ENCODE data around the gene COL27A1.

- no peak for TF ChIP-seq EZH2 (IDR thresholded peaks at IDR 0.05; ENCODE audit: borderline replicate concordance, low read length)
- no peak for TF ChIP-seq CTCF (IDR thresholded peaks at IDR 0.05; ENCODE audit: low read length)
Measured at GRCh38 chr9:114273461-114273881, 118.1 kb downstream of the COL27A1 start.

All from OCI-LY1 (cell line).